Endothelial cell of umbilical vein (primary cell): ENCODE data around the gene ENDOD1.

ENCODE experiments used
- CTCF ChIP-seq, 2 donors: IDR thresholded peaks; 1 replicate in 1 of 2; 2 replicates in 1 of 2; pipeline ENCODE4 v1.5.1; 2011; ENCODE audit warnings: low read length in 2 of 2, mild to moderate bottlenecking in 2 of 2, moderate library complexity in 2 of 2, control low read depth in 1 of 2, inconsistent platforms in 1 of 2, low read depth in 1 of 2; ENCODE audit not compliant: insufficient read depth in 1 of 2; ENCODE audit errors: extremely low read depth in 1 of 2
- POLR2A ChIP-seq: IDR thresholded peaks from 2 replicates; pipeline ENCODE4 v1.6.1; 2012; ENCODE audit warnings: low read depth, mild to moderate bottlenecking, control low read depth, low read length

GRCh38 chr11:95119361-95120060 lies 29.9 kb downstream of the ENDOD1 start:
- no peak for TF ChIP-seq POLR2A
- TF ChIP-seq CTCF (IDR thresholded peaks at IDR 0.05; ENCODE audit: extremely low read depth in 1 of 2, insufficient read depth in 1 of 2, low read depth in 1 of 2, low read length in 2 of 2): no peak
